Right lobe of liver (tissue), 4 donors: ENCODE results near the gene SELENOT.

Experiments
- POLR2A ChIP-seq: fragments of 450-650 bp; IDR thresholded peaks from one replicate; pipeline ENCODE4 v1.6.1; 2017; ENCODE audit warnings: antibody characterized with exemption, mild to moderate bottlenecking
- TF ChIP-seq, protein P1 (sequence below), 4 donors: fragments of 200-600 bp in 3 of 4; fragments of 450-650 bp in 1 of 4; IDR thresholded peaks; one replicate each; pipeline versions ENCODE4 v1.5.1 to v1.8.0; 2016 to 2022; ENCODE audit warnings: antibody characterized with exemption in 4 of 4, mild to moderate bottlenecking in 2 of 4
- donor health status: DM: no; HTN: no; CAD: no.
- donor health status: DM: no; HTN: no; CAD: no.
- donor health status: DM: no; HTN: yes; CAD: no.

DNA sequence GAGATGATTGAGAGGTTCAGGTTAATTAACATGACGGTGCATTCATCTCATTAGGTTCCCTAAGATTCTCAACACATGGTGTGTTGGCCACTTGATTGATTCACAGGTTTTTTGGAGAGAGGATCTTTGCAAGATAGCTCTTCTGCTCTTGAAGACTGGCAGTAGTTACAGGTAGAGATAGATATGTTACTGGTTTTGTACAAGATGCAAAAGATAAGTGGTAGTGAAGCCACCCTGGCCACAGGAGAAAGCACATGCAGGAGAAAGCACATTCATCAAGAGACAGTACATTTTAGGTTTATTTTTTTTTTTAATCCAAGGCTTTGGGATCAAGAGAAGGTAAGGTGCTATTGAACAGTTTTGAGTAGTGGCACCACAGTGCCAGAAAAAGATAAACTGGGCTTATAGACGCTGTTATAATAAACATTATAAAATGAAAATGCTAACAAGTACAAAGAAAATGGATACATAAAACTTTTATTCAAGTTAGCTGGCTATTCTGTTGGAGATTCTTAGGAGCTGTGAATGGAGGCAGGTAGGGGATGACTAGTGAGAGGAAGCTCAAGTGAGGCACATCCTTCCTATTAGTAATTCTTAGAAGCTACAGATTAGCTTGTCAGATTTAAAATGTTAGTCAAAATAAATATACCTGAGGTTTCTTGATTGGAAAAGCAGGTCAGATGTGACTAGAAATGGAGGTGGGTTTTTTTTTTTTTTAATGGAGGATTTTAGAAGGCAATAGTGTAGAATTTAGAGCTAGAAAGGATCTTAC, 10.8 kb downstream of the SELENOT start:
- TF ChIP-seq, protein P1, sequence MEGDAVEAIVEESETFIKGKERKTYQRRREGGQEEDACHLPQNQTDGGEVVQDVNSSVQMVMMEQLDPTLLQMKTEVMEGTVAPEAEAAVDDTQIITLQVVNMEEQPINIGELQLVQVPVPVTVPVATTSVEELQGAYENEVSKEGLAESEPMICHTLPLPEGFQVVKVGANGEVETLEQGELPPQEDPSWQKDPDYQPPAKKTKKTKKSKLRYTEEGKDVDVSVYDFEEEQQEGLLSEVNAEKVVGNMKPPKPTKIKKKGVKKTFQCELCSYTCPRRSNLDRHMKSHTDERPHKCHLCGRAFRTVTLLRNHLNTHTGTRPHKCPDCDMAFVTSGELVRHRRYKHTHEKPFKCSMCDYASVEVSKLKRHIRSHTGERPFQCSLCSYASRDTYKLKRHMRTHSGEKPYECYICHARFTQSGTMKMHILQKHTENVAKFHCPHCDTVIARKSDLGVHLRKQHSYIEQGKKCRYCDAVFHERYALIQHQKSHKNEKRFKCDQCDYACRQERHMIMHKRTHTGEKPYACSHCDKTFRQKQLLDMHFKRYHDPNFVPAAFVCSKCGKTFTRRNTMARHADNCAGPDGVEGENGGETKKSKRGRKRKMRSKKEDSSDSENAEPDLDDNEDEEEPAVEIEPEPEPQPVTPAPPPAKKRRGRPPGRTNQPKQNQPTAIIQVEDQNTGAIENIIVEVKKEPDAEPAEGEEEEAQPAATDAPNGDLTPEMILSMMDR (IDR thresholded peaks at IDR 0.05) = no peak
- TF ChIP-seq POLR2A = no peak
